ENCODE results near the gene APOM.

APOM gene

DNA sequence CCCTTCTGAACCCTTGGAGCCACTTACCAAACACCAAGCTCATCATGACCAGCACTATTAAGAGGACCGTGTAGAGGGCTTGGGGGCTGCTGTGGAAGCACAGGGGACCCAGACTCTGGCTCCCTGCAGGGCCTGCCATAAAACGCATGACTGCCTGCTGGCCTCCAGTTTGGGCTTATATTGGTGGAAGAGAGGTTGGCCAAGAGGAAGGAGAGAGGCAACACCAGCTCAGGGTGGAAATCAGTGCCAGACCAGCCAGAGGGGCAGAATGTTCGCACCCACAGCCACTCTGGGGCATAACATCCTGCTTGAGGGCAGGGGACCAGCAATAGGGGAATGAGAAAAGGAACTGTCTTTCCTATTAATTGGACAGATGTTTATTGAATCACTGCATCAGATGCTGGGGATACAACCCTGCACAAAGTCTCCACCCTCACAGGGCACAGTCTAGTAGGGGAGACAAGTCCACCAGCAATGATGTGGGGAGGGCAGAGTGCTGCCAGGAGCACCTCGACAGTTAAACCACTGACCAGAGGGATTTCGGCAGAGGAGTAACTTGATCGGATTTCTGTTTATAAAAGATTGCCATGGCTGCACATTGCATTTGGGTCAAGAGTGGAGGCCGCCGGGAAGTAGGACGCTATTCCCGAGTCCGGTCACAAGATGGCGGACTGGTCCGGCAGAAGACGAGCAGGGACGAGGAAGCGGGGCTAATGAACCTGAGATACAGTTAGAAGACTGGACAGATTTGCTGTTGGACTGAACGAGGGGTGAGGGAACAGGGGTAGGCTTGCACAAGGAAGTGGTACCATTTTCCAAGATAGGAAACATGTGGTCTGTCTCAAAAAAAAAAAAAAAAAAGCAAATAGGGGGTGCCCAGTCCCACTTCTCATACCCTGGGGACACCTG lies 24.8 kb downstream of the APOM start, which contains the start of gene LY6G5C:
LY6G5C (minus strand) TSS at position 842 of the 909 bp plus-strand sequence; CDS start at position 148, 694 bp downstream.
- DNase-seq (ENCODE audit: low read depth in 2 of 2), result peak in 1 of 2 donors; percentile 49

DNA sequence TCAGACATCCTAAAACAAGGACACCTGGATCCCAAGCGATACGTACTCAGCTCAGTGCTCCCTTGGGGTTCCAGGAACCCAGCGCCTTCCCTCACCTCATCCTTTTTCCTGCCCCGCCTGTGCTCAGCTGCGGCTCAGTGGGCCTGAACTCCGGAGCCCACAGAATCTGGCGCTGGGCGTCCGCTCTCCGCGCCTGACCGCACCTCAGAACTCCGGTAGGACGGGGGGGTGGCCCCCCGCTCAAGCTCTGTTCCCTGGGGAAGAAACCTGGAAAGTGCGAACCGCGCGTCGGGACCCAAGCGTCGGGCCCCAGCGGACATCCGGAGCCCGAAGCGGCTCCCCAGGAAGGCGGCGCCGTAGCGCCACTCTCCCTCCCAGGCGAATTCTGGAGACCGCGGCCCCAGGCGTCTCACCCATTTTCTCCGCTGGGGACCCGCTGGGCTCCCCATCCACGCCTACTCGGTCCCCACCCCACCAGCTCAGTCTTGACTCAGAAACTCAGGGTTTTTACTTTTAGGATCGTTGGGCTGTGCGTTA lies 25.5 kb downstream of the APOM start:
- DNase-seq (ENCODE audit: low read depth in 2 of 2), result peak in 1 of 2 donors; percentile 39

DNA sequence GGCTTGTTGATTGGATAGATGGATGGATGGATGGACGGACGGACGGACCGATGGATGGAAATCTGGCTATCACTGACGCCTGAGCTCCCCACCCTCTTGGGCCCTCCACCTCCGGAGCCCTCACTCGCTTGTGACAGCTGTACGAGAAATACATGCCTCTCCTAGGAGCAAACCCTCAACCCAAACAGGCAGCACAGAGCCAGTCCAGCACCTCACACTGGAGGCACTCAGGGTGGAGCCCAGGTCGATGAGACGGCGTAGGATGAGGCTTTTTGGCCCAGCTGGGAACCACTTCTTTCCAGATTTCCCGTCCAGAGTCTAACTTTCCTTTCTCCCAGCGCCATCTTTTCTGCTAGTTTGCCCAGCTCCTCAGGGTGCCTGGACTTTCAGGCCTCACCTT lies 27.9 kb downstream of the APOM start:
- DNase-seq (ENCODE audit: low read depth in 2 of 2), result no peak

DNA sequence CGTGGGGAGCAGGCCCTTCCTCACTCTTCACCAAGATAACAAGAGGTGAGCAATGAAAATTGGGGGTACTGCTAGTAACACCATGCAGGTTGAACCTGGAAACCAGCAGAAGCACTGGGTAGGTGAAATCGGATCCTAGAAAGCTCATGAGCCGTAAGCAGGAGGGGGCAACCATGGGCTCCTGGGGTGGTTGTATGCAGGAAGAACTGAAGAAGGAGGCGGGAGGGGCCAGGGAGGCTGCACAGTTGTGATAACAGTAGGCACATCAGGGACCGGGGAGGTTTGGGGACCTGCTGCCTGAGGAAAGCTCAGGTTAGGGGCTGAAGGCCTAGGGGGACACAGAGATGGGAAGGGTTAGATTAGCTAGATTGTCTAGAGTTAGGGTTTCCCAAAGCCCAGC lies 30.8 kb downstream of the APOM start:
- DNase-seq (ENCODE audit: low read depth in 2 of 2), result no peak

DNA sequence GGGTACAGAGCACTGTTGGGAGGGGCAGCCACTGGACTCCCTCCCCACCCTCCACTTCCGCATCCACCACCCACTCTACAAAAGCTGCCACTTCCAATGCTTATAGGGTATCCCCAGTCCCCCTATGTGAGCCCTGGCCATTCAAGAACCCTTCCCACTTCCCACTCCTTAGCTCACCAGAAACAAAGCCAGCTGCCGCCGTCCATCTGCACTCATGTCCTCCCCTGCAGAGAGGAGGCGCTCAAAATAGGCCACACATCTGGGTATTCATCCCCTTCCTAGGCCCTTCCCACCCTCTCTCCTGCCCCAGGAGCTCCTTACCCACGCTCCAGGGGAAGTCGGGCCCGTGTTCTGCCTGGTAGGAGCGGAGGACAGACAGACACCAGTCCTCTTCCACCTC lies 31.6 kb downstream of the APOM start:
- no peak for DNase-seq (ENCODE audit: low read depth in 2 of 2)

DNA sequence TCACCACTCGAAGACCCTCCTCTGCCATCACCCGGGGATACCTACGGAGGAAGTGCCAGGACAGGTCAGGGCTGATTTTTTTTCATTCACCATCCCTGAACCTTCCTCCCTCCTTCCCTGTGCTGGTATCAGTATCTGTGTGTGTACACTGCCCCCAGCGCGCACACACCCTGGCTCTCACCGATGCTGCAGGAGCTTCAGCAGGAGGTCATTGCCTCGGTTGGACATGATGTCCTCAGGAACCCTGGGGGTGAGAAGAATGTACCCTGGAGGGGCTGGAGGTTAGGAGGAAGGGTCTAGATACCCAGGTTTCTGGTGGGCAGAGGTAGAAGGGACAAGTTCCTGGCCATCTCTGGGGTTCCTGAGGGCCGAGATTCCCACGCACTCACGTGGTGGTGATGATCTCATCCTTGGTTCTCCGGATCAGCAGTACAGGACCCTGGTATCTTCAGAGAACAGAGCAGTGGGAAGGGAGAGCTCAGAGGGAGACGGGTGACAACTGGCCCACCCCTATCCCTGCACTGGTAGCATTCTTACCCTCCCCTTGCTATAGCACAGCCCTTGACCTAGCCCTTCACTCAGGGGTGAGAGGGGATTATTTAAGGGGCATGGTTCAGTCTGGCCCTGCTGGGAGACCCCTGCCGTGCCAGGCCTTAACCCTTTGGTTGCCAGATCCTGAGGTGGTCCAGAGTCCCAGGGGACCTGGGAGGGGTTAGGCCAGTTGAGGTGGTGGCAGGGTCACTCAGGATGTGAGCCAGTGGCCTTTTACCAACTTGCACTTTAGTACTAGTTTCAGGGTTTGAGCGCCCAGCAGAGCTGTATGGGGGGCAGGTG lies 32.4 kb downstream of the APOM start:
- no peak for DNase-seq (ENCODE audit: low read depth in 2 of 2)

DNA sequence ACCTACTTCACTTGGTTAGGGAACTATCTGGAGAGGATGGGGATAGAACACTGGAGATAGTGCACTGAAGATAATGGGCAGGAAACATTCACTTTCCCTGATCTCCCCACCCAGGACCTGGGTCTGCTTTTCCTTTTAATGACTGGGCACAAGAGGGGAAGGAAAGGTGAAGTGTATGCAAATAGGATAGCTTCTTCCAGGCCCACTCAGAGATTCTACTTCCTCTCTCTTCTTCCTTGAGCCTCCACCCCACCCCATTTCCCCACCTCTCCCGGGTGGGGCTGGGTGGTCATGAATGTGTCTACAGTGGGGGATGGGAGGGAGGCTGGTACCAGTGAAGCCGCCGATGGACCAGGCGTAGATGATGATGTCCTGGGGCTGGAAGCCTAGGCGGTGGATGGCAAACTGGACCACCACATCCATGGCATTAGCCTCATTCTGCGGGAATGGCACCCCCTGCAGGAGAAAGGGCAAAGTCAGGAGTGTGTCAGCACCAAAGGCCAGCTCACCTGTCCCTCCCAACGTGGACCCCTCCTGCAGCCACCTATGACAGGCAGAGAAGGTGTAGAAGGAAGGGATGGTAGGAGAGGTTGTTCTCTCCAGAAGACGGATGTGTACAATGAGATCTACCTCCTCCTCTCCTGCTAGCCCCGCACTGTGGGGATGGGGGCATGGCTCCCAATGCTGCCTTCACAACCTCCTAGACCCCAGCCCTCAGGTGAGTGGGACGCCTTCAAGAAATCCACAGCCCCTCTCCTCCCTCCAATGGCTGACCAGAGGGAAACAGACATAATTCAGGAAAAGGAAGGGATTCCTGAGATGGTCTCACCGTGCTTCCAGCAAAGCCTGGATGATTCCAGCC lies 33.8 kb downstream of the APOM start:
- no peak for DNase-seq (ENCODE audit: low read depth in 2 of 2)

DNA sequence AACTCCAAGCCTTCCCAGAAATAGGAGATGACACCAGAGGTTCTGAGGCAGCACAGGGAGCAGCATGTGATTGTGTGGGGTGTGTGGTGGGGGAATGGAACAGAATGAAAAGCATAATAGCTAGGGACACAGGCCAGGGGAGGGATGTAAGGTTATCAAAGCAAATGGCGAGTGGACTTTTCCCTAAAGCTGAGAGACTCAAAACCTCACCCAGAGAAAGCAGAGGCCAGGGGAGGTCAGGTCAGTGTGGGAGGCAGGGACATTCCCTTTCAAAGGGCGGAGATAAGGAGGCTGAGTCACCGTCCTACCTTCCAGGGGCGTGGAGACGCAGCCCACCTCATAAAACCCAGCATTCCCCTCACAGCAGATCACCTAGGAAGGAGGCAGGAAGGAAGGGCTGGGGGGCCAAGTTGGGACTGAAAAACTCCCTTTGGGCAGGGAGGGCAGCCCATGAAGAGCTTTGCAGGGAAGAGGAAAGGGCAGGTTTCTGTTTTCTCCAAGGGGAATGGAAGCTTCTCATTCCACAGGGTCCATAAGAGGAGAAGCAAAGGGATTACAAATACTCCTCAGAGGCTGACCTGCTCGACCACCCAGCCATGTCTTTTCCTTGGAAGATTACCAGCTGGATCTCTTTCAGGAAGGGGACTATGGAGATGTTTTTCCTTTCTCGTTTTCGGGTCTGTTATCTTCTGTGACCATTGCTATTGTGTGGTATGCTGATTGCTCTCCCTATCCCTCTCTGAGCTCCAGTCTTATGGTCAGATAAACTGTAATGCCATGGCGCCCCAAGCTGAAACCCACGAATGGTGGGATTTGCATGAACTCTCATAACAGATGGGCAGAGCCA lies 34.8 kb downstream of the APOM start:
- no peak for DNase-seq (ENCODE audit: low read depth in 2 of 2)

DNA sequence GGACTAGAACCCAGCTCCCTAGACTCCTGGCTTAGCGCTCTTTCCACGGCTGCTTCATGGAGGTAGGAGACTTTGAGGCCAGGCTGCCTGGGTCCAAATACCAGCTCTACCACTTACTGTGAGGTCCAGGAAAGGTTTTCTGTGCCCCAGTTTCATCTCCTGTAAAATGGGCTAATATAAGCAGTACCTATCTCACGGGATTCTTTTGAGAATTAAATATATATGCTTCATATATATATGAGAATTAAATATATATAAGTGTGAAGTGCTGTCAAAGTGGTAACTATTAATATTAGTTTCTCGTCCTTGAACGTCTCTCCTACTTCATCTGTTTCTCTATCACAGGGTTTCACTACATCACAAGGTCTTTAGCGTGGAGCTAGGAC lies 35.4 kb downstream of the APOM start:
- no peak for DNase-seq (ENCODE audit: low read depth in 2 of 2)

DNA sequence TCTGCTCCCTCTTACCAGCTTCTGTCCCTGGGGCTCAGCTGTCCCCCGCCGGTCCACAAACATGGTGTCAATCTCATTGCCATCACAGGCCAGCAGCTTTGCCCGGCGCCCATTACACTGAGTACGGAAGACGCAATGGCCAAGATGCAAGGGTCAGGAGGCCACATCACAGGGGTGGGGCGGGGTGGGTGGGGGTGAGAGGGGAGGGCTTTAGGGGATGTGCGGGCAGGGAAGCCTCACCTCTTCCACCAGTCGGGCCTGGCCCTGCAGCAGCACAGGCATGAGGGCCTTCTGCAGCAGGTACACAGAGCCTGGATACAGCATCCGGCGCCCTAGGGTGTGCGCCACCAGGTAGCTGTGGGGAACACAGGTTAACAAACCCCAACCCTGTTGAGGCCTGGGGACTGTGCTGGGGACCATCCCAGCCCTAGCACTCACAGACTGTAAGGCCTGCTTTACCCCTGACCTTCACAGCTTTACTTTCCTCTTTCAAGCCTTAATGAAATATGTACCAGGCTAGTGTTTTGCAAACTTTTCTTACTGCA lies 35.9 kb downstream of the APOM start:
- no peak for DNase-seq (ENCODE audit: low read depth in 2 of 2)

DNA sequence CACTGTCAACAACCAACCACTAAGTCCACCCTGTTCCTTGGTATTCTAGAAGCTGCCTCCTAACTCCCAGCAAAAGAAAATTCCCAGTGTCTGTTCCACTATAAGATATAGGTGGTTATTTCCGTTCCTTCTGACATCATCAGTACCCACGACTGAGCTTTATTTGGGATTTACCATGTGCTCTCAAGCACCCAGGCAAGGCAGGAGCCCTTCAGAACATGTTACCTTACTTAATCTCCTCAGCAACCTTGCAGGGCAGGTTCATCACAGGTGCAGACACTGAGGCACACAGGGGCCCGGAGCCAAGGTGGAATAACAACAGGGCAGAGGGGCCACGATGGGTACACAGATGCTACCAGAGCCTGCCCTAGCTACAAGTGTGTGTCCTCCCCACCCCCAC lies 36.7 kb downstream of the APOM start:
- no peak for DNase-seq (ENCODE audit: low read depth in 2 of 2)

DNA sequence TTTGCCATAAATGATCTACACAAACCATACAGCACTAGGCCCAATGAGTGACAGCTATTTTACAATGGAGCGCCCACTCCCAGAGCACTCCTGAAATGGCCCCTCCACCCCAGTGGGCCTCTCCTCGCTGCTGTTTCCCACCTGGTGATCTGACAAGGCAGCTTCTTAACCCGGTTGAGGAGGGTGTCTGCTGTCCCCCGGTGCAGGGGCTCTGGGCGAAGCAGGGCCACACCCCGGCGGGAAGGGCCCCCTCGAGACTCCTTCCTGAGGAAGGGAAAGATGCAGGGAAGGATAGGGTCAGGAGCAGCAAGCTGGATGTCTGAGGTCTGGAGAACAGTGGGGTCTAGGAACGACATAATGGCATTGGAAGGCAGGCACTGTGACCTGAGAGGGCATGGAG lies 37.2 kb downstream of the APOM start:
- DNase-seq (ENCODE audit: low read depth in 2 of 2), result no peak

DNA sequence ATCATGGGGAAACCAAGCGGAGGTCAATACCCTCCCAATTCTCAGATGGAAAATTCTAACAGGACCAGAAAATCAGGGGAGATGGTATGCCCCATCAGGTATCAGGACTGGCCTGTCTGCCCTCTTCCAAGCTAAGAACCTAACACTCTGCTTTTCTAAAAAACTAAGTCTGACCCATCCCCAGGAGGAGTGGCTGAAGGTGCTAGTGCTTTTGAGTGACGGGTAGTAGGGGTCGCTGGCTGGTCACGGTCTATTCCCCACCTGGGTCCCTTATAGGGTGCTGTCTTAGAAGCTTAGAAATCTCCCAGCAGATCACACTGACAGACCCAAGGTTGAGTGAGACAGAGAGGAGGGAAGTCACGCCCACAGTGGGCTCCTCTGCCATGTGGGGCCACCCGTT lies 37.8 kb downstream of the APOM start:
- no peak for DNase-seq (ENCODE audit: low read depth in 2 of 2)

DNA sequence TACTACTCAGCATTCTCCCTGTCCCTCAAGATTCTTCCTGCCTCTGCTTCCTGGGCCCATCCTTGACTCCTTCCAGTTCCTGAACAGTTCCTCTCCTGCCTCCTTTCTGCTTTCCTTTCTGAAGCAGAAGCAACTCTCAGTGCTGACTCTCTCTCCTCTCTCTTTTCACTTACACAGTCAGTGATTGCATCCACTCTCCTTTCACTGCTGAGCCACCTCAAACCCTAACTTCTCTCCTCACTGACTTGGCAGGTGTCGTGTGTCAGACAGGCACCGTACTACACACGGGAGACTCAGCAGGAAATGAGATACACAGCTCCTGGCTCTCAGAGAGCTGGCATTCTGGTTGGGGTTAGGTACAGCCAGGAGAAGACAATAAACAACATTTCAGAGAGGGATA lies 41.9 kb downstream of the APOM start:
- DNase-seq (ENCODE audit: low read depth in 2 of 2), result no peak

DNA sequence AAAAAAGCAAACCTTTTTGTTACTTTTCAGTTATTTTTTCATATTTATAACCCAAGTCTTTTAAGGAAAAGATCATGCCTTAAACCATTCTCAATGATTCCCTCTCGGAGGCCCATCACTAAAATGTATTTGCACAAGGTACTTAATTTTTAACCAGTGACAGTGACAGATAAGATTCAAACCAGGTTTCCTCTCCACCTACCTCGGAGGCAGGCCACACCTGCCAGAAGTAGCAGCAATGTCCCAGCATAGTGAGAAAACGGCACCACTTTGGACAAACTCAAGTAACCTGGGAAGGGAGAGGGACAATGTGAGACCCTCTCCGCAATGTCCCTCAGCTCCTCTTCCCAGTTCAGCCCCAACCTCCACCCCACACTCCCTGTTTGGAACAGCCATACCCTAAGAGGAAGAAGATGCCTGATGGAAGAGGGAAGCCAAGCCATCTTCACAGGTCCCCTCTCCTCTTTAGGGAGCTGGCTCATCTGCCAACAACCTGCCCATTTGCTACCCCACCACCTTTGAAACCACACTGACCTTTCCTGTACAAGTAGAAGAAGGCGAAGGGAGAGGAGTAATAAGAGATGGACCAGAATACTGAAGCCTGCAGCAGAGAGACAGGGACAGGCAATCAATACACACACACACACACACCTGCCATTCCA lies 45.2 kb downstream of the APOM start:
- DNase-seq (ENCODE audit: low read depth in 2 of 2), result no peak

DNA sequence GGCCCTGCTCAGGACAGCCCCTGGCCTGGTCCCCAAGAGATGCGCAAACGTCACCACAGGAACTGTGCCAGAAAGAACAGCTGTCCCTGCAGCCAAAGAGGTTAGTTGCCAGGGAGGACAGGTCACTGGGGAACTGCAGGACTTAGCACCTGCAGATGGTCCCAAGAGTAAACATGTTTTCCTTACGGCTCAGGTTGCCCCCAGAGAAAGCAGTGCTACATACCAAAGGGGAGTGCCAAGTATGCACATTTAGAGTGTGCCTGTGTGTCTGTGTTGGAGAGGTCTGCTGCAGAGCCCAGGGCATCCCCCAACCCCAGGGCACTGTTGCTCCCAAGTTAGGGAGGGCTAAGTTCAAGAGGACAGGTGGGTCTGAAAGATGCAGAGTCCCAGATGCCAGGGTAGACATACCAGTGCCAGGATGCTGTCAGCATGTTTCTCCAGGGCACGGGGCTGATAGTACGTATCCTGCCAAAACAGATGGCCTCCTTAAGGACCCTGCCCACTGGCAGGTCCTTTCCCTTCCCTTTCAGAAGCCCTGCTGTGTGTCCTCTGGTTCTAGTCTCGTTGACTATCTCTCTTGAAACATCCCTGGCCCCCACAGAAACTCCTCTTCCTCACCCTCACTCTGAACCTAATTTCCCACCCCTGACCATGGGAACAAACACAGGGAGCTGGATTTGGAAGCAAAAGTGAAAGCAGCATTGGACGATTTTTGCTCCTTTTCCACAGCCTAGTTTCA lies 46.1 kb downstream of the APOM start:
- no peak for DNase-seq (ENCODE audit: low read depth in 2 of 2)

DNA sequence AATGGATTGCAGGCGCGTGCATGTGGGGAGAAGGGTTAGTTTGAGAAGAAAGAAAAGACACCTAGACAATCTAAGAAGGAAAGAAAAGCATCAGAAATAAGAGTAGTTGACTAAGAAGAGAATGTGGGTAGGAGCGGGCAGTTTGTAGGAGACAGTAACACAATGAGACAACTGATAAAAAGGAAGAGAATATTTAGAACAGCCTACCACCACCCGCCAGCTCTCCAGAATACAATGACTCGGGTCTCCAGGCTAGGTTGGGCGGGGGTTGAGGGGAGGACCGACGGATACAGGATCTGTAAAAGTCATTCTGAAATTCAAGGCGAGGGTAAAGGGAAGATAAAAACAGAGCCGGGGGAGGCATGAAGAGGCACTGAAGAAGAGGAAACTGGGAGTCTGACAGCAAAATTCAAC lies 46.7 kb downstream of the APOM start:
- peak in 1 of 2 donors; percentile 27 for DNase-seq (ENCODE audit: low read depth in 2 of 2)

DNA sequence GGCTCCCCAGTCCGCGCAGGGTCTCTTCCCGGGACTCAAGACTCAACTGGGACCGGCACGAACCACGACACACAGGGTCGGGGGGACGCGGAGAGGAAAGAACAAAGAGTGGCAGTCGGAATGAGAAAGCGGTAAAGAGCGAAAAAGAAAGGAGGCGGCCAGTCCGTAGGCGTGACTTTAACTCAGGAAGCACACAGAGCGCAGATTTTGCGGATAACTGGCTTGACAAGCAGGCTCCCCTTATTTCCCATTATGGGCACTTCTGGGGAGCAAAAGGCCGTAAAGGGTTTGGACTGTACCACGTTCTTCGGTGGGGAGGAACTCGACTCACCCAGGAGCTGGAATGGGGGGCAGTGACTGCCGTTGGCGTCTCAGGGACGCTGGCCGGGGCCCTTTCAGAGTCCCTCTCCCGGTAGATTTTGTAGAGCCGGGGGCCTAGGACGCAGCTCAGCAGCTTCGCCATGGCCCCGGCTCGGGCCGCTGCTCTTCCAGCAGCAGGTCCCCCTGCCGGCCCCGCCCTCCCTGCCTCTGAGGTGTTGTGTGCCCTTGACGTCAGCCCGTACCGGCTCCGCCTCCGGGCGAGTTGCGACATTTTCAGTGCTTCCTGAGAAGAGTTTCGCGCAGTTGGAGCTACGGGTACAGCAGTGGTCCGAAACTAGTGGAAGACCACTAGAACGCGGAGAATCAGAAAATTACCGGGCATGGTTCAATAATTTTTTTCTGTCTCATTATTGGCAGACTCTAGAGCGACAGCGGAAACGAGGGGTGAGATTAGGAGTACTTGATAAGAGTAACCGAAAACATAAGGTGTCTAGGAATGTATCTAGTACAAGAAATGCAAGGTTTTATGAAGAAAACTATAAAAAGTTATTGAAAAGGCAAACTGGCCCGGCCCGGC lies 47.4 kb downstream of the APOM start, which contains the start of gene ABHD16A:
ABHD16A (minus strand) TSS at position 506 of the 898 bp plus-strand sequence; CDS start at position 463, 43 bp downstream.
- peak; percentile 96 to 98 for DNase-seq (ENCODE audit: low read depth in 2 of 2)
